Activated CD4-positive, CD25-positive, alpha-beta regulatory T cell treated with anti-CD3 and anti-CD28 coated beads, Interleukin-2, amount 50 U/mL, for 16 hours (primary cell): ENCODE measurements around the gene LRIT1.

Experiments used
- DNase-seq: peaks from one replicate; pipeline ENCODE4 v3.0.0-alpha.2; 2020; ENCODE audit warnings: low read depth, low spot score

Gene LRIT1

DNA sequence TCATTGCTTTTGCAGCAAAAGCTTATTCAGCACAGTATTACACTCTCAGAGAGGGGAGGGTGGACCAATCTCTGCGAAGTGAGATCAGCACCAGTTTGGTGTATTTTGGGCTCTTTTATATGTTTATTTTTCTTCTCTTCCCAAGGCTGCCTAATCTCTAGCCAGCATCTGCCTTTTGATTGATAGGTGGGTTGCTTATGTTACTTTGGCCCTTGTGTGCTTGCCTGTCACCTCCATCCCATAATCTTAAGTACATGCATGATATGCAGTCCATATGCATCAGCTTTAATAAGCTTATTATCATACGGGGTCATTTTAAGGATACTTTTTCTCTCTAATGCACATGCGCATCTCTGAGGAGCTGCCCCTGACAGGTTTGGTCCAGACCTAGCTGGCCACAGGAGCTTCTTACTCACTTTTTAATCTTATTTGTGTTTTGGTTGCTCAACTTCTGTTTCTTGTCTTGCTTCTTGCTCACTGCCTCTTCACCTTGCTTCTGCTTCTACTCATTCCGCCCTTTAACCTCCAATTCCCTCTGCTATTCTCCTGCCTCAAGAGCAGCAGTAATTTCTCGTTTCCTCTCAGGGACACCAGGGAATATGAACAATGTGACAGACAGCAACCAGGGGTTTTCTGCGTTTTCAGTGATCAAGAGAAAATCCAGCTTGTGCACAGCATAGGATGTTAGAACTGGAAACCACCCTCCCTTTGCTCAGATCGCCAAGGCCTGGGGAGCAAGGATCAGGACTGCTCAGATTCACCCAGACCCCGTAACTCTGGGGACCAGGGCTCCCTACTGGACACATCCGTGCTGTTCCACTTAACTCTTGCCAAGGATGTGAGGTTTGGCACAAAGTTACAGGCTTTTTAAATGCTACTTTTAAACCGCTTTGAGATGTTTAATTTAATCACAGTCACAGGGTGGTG, 13.5 kb upstream of the LRIT1 start:
- no peak for DNase-seq

DNA sequence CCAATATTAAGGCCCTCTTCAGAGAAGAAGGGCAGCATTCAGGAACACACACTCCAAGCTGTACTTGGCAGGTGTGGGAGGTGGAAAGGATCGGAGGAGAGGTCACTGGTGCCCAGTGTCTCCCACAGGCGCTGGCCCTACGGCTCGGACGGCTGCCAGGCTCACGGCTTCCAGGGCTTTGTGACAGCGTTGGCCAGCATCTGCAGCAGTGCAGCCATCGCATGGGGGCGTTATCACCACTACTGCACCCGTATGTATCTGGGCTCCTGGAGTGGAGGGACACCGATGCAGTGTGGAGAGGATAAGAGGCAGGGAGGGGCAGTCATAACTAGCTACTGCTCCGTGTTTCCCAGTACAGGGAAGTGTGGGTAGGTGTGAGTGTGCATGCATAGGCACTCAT, 7.4 kb upstream of the LRIT1 start:
- DNase-seq, result no peak

DNA sequence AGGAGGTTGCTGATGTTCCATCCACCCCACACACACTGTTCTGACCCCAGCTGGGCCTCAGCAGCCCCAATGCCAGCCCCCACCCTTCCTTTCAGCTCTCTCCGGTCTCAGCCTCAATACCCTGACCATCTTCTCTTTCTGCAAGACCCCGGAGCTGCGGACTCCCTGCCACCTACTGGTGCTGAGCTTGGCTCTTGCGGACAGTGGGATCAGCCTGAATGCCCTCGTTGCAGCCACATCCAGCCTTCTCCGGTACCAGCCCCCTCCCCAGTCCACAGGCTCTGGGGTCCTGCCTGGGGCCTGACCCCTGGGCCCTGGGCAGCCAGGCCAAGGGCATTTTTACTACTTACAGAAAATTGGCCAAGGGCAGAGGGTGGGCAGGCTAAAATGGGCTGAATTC, 6.2 kb upstream of the LRIT1 start:
- DNase-seq, result no peak

DNA sequence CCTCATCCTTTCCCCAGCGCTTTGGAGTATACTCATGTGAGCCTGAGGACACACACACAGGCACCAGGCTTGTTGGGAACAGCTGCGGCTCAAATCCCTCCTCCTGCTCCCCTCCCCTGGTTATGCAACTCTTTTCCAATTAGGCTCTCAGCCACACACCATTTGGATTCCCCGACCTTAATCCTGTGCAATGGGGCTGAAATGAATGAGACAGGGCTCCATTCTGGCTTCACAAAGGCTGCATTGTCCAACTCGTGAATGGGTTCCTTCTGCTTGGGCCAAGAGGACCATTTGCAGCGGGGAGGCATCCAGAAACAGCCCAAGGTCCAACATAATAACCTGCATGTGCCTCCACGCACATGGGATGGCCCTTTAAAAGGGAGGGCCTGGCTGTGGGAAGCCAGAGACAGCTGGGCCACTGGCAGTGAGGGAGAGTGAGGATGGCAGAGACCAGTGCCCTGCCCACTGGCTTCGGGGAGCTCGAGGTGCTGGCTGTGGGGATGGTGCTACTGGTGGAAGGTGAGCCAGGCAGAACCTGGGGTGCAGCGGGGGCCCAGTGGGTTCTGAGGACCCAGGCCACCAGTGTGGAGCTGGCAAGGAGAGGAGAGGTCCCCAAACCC, 3.4 kb upstream of the LRIT1 start, which contains the start of gene RGR:
Gene RGR, plus strand, starts transcription at position 403 of the 620 bp plus-strand sequence. Its CDS starts 38 bp downstream, at position 441.
- no peak for DNase-seq

DNA sequence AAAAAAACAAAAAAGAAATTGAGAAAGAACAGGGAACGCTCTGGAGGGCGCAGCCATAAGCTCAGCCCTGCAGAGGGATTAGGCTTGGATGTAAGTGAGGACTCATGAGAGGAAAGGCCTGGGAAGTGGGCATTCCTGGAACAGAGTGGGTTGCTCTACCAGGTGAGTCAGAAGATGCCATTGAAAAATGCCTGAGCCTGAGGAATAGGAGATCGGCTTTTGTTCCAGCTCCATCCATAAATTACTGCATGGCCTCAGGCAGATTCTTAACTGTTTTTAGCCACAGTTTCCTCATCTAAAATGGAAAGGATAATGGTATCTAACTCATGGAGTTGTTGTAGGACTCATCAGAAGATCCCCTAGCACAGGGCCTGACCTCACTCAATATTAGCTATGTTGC, 2.4 kb upstream of the LRIT1 start:
- no peak for DNase-seq

DNA sequence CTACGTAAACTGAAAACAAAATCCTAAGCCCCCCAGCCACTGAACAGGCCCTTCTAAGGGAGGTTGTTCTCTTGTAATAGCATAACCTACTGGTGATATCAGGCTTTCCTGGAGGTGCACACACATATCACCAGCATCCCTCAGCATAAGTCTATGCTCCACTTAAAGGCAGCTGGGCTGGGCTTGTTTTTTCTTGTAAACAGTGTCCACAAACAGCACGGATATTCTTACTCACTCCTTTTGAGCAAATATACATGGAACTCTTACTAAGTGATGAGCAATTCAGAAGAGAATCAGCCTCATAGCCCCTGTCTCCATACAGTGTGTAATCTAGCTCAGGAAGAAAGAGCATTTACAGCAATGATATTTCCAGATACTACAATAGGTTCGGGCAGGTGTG, 2.4 kb downstream of the LRIT1 start:
- no peak for DNase-seq

DNA sequence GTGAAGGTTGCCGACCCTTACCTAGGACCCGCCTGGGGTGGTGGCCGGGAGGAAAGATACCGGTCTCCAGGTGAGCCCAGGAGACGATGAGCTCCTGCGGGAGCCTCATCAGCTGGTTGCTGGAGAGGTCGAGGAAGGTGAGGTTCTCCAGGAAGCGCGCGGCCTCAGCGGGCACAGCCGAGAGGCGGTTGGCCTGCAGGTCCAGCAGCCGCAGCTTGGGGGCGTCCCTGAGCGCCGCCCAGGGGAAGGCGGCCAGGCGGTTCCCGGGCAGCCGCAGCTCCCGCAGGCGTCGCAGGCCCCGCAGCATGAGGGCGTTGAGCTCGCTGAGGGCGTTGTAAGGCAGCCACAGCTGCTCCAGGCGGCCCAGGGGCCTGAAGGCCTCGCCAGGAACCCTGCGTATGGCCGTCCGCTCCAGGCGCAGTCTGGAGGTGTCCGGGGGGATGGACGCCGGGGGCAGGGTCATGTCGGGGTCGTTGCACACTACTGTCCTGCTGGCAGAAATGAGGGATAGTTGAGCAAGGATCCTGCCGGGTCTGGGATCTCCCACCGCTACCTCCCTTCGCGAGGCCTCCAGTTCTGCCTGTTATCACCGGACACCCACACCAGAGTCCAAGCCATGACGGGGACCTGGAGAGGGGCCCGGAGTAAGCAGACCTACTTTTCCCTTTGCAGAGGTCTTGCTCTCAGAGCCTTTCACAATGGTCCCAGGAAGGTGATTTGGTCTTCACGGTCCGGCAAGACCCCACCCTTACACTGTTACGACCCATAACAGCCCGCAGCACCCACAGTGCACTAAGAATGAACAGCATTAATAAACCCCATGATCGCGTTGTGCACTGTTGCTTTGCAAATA, 3.9 kb downstream of the LRIT1 start:
- DNase-seq, result no peak

DNA sequence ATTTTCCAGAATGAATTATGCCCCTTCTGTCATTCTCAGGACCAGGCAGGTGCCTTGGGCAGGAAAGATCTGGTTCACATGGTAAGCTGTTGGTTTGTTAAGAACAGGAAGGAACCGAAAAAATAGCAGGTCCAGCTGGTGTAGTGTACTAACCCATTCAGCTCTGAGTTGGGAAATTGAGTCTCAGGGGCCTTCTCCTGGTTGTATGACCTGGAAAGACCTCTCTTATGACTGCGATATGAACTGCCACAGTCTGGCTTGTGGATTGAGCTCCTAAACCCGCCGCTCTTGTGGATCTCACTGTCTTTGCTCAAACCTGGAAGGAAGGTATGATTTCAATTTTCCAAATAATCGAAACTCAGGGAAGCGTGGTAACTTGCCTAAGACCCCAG, 4.5 kb downstream of the LRIT1 start:
- no peak for DNase-seq

DNA sequence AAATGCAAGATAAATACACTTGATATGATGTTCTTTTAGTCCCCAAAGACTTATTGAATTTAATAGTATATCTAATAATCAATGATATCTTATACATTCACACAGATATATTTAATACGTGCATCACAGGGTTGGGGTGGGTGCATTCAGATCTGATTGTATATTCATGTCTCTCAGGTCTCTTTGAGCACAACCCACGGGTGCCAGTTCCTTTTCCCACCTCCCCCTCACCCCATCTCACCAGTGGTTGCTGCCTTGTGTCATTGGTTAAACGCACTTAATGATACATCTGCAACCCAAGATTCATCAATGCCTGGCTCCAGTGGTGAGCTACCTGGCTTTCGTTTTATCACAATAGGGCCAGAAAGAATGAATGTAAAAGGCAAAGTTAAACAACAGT, 6.2 kb downstream of the LRIT1 start:
- no peak for DNase-seq

DNA sequence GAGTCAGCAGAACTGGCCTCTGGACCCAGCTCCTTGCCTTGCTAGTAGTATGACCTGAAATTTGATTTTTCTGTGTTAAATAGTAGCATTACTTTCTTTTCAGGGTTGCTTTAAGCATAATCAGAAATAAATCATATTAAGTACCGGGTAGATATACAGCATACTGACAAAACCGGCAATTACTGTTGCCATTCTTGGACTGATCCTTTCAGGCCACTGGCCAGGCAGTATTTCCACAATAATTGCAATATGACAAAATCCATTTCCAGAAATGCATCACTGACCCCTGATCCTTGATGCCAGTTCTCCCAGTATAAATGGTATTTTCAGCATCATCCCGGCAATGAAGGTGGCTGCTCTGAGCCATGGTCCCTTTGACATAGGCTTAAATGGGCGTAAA, 6.9 kb downstream of the LRIT1 start:
- DNase-seq, result no peak

DNA sequence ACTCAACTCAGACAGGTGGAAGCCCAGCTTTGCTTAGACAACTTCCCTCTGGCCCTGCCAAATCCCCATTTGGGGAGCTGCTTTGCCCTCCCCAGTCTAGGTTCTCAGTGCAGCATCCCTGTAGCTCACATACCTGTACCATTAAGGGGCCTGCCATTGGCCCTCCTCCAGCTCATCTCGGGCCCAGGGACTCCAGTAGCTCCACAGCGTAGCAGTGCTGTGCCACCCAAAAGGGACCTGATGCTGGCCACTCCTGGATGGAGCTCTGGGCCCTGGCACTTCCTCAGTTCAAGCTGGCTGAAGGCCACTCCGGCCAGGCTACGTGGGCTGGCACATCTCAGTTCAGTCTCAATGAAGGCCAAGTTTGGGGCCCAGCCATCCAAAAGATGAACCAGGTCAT, 7.4 kb downstream of the LRIT1 start:
- DNase-seq, result no peak

DNA sequence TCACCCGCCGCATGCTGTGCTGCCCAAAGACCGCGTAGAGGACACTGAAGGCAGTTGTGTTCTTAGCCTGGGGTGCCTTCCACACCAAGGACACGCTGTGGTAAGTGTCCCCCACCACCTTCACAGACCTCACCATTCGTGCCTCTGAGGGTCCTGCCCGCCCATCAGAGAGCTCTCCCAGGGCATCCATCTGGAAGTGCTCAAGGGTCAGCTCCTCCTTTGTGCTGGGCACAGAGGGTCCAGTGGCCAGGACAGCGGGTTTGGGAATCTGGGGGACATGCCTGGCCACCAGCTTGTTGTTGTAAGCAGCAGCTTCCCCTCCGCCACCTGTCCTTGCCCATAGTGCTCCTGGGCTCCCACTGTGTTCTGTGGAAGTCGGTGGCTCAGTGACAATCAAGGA, 9.0 kb downstream of the LRIT1 start:
- no peak for DNase-seq

DNA sequence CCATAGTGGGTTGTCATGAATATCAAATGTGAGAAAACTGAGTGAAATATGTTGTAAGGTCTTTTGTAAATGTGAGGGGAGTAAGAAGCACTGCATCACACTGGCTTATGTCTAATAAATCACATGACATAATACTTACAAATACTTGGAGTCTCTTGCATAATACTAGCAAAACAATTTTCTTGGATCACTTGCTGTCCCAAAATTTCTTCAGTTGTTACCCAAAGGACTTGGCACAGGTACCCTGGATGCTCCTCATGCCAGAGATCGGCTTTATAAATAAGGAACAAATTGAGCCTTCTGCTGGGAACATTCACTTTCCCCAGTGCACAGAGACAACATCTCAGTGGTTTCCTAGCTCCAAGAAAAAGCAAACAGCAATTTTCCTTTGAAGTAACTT, 11.0 kb downstream of the LRIT1 start:
- no peak for DNase-seq

DNA sequence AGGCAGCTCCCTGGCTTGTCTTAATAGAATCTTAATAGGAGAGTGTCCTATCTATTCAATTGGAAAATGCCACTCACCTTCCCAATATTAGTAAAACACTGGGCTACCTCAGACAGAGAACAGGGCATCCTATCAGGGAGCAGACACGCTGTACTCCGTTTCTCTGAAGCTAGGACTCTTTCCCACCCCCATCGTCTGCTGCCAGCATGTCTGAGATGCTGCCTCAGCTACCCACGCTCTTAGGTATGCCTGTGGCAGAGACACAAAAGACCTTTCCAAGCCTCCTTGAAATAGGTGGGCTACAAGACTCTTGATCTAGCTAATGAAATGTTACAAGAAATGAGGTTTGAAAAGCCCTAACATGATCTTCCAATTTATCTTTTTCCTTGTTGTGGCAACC, 13.5 kb downstream of the LRIT1 start:
- DNase-seq, result no peak

DNA sequence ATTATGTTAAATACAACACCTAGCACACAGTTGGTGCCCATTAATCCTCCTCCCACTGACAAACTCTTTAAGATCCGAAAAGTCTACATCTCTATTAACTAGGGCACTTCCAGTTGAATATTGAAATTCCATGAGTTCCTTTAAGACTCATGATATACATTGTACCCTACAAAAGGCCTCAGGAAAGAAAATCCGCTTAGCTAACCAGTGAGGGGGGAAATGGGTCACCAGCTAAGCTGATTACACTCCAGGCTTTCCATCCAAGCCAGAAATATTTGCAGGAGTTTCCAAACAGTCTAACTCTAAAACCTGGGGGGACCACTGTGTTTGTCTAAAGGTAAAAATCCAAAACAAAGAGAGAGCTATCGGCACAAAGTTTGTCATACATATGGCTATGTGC, 14.7 kb downstream of the LRIT1 start:
- DNase-seq, result no peak

DNA sequence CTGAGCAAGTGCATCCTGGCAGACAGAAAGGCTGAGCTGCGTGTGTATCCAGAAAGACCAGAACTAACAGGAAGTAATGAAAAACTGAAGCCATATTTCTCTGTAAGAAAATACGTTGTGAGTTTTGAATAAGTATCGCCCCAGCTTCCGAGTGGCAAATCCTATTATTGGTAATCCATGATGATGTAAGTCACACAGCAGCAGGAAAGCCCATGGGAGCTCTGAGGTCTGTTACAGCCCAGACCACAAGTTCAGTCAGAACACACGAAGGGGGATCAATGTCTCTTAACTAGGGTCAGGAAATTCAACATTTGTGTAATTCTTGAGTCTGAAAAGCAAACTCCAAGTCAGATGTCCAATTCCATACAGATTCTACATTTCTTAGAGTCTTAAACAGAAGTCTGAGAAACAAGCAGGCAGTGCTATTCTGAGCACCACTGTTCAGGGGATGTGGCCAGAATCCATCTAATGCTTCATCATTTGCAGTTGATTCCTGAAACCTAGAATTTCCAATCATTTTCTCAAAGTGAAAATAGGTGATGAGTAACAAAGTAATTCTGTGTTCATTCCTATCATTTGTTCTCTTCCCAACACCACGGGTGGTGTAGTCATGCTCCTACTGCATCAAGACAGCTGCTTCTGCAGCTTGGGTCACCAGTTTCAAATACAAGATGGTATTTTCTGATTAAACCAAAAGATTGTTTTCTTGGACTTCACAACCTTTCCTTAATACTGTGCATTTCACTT, 15.7 kb downstream of the LRIT1 start, which contains the start of gene LRIT2:
Gene LRIT2, minus strand, starts transcription at position 118 of the 747 bp plus-strand sequence. Its CDS starts 24 bp downstream, at position 94.
- no peak for DNase-seq

DNA sequence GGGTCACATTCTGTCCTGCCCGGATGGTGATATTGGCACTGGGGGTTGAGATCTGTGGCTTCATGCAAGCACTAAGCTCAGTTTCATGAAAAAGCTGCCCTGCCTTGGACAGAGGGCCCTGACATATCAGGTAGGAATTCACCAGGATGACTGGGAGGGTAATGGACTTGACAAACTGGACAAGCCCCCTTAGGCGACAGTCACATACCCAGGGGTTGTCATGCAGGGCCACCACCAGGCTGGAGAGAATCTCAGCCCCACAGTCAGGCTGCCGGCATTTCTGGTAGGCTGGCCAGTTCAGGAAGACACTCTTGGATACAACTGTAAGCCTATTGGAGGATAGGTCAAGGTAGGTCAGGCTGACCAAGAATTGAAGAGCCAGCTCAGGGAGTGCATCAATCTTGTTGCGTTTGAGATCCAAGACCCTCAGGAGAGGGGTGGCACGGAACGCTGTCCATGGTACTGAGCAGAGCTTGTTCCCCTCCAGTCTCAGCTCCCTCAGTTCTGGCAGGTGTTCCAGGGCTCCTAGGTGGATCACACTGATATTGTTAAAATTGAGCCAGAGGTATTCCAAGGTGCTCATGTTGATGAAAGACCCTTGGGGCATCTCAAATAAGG, 16.8 kb downstream of the LRIT1 start:
- DNase-seq, result no peak

DNA sequence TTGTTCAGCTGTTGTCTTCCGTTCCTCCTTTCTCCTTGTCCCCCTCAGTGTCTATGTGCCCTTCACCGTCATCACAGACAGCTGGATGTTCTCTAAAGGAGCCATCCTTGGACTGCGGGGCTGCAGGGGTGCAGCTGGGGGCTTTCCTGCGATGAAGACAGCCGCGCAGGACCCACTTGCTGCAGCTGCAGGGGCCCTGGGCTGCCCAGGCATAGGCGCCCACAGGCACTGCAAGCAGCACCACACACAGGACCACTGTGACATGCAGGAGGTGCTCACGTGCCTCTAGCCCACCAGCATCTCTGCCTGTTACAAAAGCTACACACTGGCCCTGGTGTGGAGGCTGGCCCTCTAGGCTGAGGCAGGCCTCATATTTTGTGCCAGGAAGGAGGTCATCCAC, 19.4 kb downstream of the LRIT1 start:
- DNase-seq, result no peak

DNA sequence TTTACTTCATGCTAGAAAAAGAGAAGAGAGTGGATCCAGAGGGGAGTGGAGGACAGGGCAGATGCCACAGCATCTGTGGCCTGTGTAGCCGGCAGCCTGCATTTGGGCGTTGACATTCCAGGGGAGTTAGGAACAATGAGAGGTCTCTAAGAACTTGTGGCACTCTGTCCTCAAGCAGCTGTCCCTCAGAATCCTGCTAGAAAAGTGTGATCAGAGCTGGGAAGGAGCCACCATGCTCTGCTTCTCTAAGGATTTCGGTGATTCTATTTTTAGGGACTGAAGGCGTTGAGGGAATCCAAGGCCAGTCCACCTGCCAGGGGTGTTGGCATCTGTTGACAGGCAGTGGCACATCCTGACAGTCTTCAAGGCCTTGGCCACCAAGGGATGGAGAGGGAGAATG, 23.6 kb downstream of the LRIT1 start:
- DNase-seq, result no peak

DNA sequence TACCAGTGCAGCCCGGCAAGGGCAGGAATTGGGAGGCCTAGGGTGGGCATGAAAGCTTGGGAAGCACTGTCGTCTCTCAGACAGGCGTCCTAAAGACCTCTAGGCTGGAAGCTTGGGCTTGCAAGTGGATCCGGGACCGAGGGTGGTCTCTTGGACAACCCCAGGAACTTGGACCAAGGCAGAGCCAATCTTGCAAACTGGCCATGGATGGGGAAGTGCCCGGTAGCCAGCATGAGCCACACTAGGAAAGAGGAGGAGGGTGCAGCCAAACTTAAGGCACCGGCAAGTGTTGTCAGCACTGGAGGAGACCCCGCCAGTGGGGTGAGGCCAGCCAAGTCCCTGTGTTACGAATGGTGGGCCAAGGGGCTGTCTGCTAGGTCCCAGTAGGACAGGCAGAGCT, 24.5 kb downstream of the LRIT1 start:
- no peak for DNase-seq
